ENCODE data around the gene KBTBD6.
A peak's percentile ranks its signal among the peaks of the same experiment; 100 is the strongest.

KBTBD6 gene

GRCh38 chr13:41148419-41149283, 16.0 kb upstream of the KBTBD6 start (continued):
- TF ChIP-seq, protein P1, sequence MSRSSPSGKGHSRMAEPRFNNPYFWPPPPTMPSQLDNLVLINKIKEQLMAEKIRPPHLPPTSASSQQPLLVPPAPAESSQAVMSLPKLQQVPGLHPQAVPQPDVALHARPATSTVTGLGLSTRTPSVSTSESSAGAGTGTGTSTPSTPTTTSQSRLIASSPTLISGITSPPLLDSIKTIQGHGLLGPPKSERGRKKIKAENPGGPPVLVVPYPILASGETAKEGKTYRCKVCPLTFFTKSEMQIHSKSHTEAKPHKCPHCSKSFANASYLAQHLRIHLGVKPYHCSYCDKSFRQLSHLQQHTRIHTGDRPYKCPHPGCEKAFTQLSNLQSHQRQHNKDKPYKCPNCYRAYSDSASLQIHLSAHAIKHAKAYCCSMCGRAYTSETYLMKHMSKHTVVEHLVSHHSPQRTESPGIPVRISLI (tag by site-specific recombination; IDR thresholded peaks at IDR 0.05) = no peak
- TF ChIP-seq ZNF391 (tag by site-specific recombination; IDR thresholded peaks at IDR 0.05; ENCODE audit: borderline replicate concordance, low read depth) (peak; percentile 91), YY2 (tag by site-specific recombination; IDR thresholded peaks at IDR 0.05) (no peak), AEBP2 (tag by site-specific recombination; IDR thresholded peaks at IDR 0.05; ENCODE audit: borderline replicate concordance) (no peak), BCL11A (tag by site-specific recombination; IDR thresholded peaks at IDR 0.05; ENCODE audit: low read depth) (no peak), ZBTB6 (tag by site-specific recombination; IDR thresholded peaks at IDR 0.05) (no peak), ZNF677 (tag by site-specific recombination; IDR thresholded peaks at IDR 0.05) (peak; percentile 74; the same call in 1 of the 2 replicates), ZNF48 (tag by site-specific recombination; IDR thresholded peaks at IDR 0.05) (no peak), GLIS1 (tag by site-specific recombination; IDR thresholded peaks at IDR 0.05) (no peak), ZNF707 (tag by site-specific recombination; IDR thresholded peaks at IDR 0.05) (no peak), ZNF560 (tag by site-specific recombination; IDR thresholded peaks at IDR 0.05; ENCODE audit: borderline replicate concordance) (no peak), ZNF585B (tag by site-specific recombination; IDR thresholded peaks at IDR 0.05) (peak; percentile 34; the same call in 1 of the 2 replicates), ZNF184 (tag by site-specific recombination; IDR thresholded peaks at IDR 0.05) (0 out of 2 replicates have a peak, but pooled peaks have one; percentile 49), ZNF16 (tag by site-specific recombination; IDR thresholded peaks at IDR 0.05; ENCODE audit: low read depth) (no peak), ZFP69B (tag by site-specific recombination; IDR thresholded peaks at IDR 0.05) (peak; percentile 54; the same call in 1 of the 2 replicates), ZNF544 (tag by site-specific recombination; IDR thresholded peaks at IDR 0.05) (peak; percentile 76; the same call in 1 of the 2 replicates), ZNF223 (tag by site-specific recombination; IDR thresholded peaks at IDR 0.05) (no peak)
- TF ChIP-seq, protein P2, sequence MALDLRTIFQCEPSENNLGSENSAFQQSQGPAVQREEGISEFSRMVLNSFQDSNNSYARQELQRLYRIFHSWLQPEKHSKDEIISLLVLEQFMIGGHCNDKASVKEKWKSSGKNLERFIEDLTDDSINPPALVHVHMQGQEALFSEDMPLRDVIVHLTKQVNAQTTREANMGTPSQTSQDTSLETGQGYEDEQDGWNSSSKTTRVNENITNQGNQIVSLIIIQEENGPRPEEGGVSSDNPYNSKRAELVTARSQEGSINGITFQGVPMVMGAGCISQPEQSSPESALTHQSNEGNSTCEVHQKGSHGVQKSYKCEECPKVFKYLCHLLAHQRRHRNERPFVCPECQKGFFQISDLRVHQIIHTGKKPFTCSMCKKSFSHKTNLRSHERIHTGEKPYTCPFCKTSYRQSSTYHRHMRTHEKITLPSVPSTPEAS (tag by site-specific recombination; IDR thresholded peaks at IDR 0.05) = no peak
- TF ChIP-seq, protein P3, sequence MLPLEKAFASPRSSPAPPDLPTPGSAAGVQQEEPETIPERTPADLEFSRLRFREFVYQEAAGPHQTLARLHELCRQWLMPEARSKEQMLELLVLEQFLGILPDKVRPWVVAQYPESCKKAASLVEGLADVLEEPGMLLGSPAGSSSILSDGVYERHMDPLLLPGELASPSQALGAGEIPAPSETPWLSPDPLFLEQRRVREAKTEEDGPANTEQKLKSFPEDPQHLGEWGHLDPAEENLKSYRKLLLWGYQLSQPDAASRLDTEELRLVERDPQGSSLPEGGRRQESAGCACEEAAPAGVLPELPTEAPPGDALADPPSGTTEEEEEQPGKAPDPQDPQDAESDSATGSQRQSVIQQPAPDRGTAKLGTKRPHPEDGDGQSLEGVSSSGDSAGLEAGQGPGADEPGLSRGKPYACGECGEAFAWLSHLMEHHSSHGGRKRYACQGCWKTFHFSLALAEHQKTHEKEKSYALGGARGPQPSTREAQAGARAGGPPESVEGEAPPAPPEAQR (tag by site-specific recombination; IDR thresholded peaks at IDR 0.05) = no peak
- TF ChIP-seq, protein P4, sequence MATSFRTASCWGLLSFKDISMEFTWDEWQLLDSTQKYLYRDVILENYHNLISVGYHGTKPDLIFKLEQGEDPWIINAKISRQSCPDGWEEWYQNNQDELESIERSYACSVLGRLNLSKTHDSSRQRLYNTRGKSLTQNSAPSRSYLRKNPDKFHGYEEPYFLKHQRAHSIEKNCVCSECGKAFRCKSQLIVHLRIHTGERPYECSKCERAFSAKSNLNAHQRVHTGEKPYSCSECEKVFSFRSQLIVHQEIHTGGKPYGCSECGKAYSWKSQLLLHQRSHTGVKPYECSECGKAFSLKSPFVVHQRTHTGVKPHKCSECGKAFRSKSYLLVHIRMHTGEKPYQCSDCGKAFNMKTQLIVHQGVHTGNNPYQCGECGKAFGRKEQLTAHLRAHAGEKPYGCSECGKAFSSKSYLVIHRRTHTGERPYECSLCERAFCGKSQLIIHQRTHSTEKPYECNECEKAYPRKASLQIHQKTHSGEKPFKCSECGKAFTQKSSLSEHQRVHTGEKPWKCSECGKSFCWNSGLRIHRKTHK (tag by site-specific recombination; IDR thresholded peaks at IDR 0.05) = peak; percentile 77
- TF ChIP-seq, protein P5, sequence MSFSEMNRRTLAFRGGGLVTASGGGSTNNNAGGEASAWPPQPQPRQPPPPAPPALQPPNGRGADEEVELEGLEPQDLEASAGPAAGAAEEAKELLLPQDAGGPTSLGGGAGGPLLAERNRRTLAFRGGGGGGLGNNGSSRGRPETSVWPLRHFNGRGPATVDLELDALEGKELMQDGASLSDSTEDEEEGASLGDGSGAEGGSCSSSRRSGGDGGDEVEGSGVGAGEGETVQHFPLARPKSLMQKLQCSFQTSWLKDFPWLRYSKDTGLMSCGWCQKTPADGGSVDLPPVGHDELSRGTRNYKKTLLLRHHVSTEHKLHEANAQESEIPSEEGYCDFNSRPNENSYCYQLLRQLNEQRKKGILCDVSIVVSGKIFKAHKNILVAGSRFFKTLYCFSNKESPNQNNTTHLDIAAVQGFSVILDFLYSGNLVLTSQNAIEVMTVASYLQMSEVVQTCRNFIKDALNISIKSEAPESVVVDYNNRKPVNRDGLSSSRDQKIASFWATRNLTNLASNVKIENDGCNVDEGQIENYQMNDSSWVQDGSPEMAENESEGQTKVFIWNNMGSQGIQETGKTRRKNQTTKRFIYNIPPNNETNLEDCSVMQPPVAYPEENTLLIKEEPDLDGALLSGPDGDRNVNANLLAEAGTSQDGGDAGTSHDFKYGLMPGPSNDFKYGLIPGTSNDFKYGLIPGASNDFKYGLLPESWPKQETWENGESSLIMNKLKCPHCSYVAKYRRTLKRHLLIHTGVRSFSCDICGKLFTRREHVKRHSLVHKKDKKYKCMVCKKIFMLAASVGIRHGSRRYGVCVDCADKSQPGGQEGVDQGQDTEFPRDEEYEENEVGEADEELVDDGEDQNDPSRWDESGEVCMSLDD (tag by site-specific recombination; IDR thresholded peaks at IDR 0.05) = no peak
- TF ChIP-seq, protein P6, sequence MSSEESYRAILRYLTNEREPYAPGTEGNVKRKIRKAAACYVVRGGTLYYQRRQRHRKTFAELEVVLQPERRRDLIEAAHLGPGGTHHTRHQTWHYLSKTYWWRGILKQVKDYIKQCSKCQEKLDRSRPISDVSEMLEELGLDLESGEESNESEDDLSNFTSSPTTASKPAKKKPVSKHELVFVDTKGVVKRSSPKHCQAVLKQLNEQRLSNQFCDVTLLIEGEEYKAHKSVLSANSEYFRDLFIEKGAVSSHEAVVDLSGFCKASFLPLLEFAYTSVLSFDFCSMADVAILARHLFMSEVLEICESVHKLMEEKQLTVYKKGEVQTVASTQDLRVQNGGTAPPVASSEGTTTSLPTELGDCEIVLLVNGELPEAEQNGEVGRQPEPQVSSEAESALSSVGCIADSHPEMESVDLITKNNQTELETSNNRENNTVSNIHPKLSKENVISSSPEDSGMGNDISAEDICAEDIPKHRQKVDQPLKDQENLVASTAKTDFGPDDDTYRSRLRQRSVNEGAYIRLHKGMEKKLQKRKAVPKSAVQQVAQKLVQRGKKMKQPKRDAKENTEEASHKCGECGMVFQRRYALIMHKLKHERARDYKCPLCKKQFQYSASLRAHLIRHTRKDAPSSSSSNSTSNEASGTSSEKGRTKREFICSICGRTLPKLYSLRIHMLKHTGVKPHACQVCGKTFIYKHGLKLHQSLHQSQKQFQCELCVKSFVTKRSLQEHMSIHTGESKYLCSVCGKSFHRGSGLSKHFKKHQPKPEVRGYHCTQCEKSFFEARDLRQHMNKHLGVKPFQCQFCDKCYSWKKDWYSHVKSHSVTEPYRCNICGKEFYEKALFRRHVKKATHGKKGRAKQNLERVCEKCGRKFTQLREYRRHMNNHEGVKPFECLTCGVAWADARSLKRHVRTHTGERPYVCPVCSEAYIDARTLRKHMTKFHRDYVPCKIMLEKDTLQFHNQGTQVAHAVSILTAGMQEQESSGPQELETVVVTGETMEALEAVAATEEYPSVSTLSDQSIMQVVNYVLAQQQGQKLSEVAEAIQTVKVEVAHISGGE (tag by site-specific recombination; conservative IDR thresholded peaks at IDR 0.05; ENCODE audit: low read depth) = no peak
